ENCODE data around the gene TRDN.

- TF ChIP-seq CTCF (IDR thresholded peaks at IDR 0.05 in 8 of 11, conservative IDR thresholded peaks at IDR 0.05 in 3 of 11) (no peak), POLR2A (IDR thresholded peaks at IDR 0.05) (no peak)
Measured at GRCh38 chr6:123176706-123177105, 460.0 kb downstream of the TRDN start.
